Colonic mucosa (tissue), 4 donors: ENCODE measurements around the gene CAMTA1. TPM values are rescaled to one million over a fixed set of nuclear protein-coding genes. Genes with fewer than 3 reads are reported as not detected.

ENCODE experiments used
- DNase-seq: peaks from one replicate; pipeline ENCODE4 v3.0.0-alpha.2; 2020
- H3K27ac ChIP-seq: fragments of 200-600 bp; one replicate; pipeline ENCODE4 v1.8.0; 2021
- H3K27me3 ChIP-seq: fragments of 200-600 bp; one replicate; pipeline ENCODE4 v1.8.0; 2021
- H3K36me3 ChIP-seq: fragments of 200-600 bp; one replicate; pipeline ENCODE4 v1.8.0; 2021
- H3K4me1 ChIP-seq: fragments of 200-600 bp; one replicate; pipeline ENCODE4 v1.8.0; 2021; ENCODE audit warnings: mild to moderate bottlenecking
- H3K4me3 ChIP-seq: fragments of 200-600 bp; one replicate; pipeline ENCODE4 v1.8.0; 2021
- H3K9ac ChIP-seq, 2 donors: one replicate each; pipeline ENCODE4 v1.7.0; 2013; ENCODE audit warnings: control low read depth in 2 of 2, low read depth in 2 of 2, low read length in 2 of 2
- H3K9me3 ChIP-seq: fragments of 200-600 bp; one replicate; pipeline ENCODE4 v1.8.0; 2021
- intact Hi-C: fragments of 100-400 bp; cut with DNase I; formaldehyde crosslinking; loops from one replicate; pipeline ENCODE4 v1.14.1; 2022
- total RNA-seq, 2 donors: library from RNA; stranded (reverse); fragmentation: NEBNext Ultra II Directional in 1 of 2; extraction: Animal tissue kit (Norgen Biotek cat#: 25700) in 1 of 2; gene quantifications; one replicate each; pipeline ENCODE4 v1.2.1, GENCODE V29; 2021
- TF ChIP-seq, protein P1 (sequence below): fragments of 200-600 bp; IDR thresholded peaks from one replicate; pipeline ENCODE4 v1.8.0; 2022; ENCODE audit warnings: antibody characterized with exemption, mild to moderate bottlenecking
- donor health status: healthy.
- donor health status: DM: no; HTN: no; CAD: no.
- donor health status: DM: no; HTN: no; CAD: no.

The CAMTA1 gene
- total RNA-seq, 2 donors from 2014 or later: 76.8 to 92.8 TPM

DNA sequence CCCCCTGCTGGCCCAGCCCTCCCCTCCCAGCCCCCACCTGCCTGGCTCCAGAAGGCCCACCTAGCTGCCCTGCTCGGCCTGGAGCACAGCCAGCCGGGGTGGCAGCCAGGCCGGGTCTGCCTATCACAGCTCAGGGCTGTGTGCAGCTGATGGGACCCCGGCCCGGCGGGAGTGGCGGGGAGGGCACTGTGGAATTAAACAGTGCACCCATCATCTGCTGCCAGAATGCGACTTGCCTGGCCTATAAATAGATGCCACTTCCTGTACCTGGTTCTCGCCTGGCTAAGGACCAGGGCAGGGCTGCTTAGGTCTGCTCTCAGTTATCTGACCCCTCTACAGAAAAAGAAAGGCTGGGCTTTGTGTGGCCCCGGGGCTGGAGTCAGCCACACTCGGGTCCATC is 887.6 kb downstream of the CAMTA1 start:
- TF ChIP-seq, protein P1, sequence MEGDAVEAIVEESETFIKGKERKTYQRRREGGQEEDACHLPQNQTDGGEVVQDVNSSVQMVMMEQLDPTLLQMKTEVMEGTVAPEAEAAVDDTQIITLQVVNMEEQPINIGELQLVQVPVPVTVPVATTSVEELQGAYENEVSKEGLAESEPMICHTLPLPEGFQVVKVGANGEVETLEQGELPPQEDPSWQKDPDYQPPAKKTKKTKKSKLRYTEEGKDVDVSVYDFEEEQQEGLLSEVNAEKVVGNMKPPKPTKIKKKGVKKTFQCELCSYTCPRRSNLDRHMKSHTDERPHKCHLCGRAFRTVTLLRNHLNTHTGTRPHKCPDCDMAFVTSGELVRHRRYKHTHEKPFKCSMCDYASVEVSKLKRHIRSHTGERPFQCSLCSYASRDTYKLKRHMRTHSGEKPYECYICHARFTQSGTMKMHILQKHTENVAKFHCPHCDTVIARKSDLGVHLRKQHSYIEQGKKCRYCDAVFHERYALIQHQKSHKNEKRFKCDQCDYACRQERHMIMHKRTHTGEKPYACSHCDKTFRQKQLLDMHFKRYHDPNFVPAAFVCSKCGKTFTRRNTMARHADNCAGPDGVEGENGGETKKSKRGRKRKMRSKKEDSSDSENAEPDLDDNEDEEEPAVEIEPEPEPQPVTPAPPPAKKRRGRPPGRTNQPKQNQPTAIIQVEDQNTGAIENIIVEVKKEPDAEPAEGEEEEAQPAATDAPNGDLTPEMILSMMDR: no peak
- Histone ChIP-seq H3K4me1 (no peaks in the 10 kb centered on the region), H3K27ac (no peak overlapping the region), H3K9me3 (no peaks in the 10 kb centered on the region), H3K36me3 (no peaks in the 10 kb centered on the region), H3K9ac (no peak overlapping the region), H3K4me3 (no peak overlapping the region), H3K27me3 (no peaks in the 10 kb centered on the region)
- DNase-seq: no peak
- intact Hi-C loops: no loop called here

DNA sequence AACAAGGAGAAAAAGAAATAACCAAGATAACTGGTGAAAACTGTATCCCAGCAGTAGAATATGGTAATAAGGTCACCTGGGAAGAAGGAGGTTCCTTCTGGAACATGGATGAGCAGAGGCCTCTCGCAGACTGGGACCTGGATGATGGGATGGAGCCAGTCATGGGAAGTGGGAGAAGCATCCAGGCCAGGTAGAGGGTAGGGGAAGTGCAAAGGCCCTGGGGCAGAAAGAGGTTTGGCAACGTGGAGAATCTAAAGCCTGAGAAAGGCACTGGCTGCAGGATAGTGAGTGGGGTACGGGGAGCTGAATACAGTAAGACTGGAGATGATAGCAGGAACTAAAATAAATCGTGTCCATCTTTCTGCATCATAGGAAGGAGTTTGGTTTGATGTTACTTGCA is 889.7 kb downstream of the CAMTA1 start:
- Histone ChIP-seq H3K27ac (no peak overlapping the region), H3K9ac (no peak overlapping the region), H3K4me1 (no peaks in the 10 kb centered on the region), H3K9me3 (no peaks in the 10 kb centered on the region), H3K4me3 (no peak overlapping the region), H3K36me3 (no peaks in the 10 kb centered on the region), H3K27me3 (no peaks in the 10 kb centered on the region)
- intact Hi-C loops: no loop called here
- no peak for DNase-seq
- TF ChIP-seq, protein P1: no peak

DNA sequence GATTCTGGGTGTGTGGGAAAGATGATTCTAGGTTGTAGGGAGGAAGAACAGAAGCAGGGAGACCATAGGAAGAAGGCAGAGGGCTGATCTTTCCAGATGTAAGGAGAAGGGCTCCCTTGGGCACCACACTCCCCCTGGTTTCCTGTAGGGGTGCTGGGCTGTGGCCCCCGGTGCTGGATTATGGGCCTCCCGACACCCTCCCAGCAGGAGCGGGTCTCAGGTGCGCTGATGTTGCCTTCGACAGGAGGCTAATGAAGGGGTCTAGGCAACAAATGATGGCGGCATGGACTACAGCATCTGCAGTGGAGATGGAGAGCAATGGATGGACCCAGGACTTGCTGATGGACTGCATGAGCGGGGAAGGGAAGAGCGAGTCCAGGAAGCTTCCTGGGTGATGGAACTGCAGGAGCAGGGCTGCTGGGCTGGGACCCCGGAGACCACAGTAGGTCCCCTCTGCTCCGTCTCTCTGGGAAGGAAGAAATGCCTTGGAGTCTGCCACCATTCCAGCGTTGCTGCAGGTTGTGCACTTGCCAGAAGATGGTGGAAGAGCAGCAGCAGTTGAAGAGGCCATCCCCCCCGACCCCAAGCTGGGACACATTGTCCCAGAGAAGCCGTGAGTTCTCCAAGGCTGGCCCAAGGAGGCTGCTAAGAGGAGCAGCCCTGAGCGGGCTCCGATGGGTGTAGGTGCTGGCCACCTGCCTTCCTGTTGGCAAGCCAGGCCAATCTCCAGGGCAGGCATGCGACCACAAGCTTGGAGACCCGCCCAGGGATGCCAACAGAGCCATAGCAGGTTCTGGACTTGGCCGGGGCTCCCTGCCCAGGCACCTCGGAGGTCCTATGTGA is 890.4 kb downstream of the CAMTA1 start:
- Histone ChIP-seq H3K4me3 (no peak overlapping the region), H3K36me3 (no peaks in the 10 kb centered on the region), H3K9me3 (no peaks in the 10 kb centered on the region), H3K9ac (no peak overlapping the region), H3K27ac (no peak overlapping the region), H3K27me3 (no peaks in the 10 kb centered on the region), H3K4me1 (no peaks in the 10 kb centered on the region)
- DNase-seq: no peak
- TF ChIP-seq, protein P1: no peak
- intact Hi-C loops: no loop called here

DNA sequence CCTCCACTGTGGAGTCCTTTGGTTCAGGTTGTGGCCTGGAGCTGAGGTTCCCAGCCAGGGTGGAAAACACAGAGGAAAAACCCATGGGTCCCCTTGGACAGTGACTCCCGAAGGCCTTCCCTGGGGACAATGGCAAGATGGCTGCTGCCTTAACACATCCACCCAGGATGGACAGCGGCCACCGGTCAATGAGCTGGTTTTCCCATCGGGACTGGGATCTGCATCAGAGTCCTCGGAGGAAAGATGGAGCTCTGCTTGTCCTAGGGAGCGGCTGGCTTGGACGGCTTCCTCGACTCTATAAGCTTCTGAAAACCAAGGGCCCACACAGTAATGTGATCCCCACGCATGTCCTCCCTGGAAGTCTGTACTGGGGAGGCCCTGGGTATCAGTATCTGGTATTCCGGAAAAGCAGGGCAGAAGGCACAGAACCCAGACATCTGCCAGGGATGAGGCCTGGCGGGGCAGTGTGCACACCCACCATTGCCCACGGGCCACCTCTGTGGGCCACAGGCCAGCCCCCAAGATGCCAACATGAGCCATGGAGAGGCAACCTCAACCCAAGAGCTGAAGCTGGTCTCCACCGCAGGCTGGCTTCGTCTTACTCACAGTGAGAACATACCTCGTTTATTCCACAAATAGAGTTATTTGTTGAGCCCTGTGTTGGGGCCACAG is 891.2 kb downstream of the CAMTA1 start:
- Histone ChIP-seq H3K4me1 (no peaks in the 10 kb centered on the region), H3K9me3 (no peaks in the 10 kb centered on the region), H3K27ac (no peak overlapping the region), H3K9ac (no peak overlapping the region), H3K36me3 (no peaks in the 10 kb centered on the region), H3K27me3 (no peaks in the 10 kb centered on the region), H3K4me3 (no peak overlapping the region)
- DNase-seq: no peak
- intact Hi-C loops: no loop called here
- TF ChIP-seq, protein P1: no peak

DNA sequence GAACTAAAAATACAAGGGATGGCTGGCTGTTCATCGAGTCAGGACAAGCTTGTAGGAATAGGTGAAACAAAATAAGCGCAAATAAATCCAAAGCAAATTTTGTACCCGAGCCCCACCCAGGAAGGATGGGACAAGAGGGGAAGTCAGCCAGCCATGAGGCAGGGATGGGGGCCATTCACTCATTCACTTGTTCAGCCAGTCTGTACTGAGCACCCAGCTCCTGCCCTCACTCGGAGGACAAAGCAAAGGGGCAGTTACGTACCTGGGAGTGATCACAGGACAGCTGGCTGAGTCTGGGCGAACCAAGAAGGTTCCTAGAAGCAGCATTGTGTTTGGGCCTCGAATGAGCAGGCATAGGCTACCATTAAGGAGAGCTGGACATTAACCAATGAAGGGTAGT is 891.9 kb downstream of the CAMTA1 start:
- no peaks in the 10 kb centered on the region for H3K4me1 ChIP-seq
- no peak for DNase-seq
- H3K9me3 ChIP-seq: no peaks in the 10 kb centered on the region
- no peaks in the 10 kb centered on the region for H3K36me3 ChIP-seq
- H3K27me3 ChIP-seq: no peaks in the 10 kb centered on the region
- H3K27ac ChIP-seq: no peak overlapping the region
- TF ChIP-seq, protein P1: no peak
- no peak overlapping the region for H3K4me3 ChIP-seq
- H3K9ac ChIP-seq: no peak overlapping the region
- intact Hi-C loops: no loop called here
